ENCODE data around the gene ARHGEF26.

DNA sequence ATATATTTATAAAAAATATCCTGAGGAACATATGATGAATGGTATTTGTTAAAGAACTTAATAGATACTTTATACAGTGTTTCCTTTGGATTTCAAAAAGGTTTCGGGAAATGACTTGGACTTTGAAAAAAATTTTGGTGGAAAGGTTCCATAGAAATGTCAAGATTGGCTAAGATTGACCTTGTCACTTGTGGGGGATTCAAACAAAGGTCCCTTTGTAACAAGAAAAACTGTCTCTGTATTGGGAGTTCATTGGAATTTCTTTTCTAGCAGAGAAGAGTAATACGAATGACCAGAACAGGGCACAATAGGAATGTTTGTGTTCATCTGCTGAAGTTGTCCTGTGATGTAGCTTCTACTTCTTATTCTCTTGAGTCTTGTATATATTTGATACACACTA is 43.2 kb downstream of the ARHGEF26 start:
- TF ChIP-seq GATA2 (IDR thresholded peaks at IDR 0.05; ENCODE audit: low read depth, low read length): no peak
- no peak for TF ChIP-seq GATA3 (IDR thresholded peaks at IDR 0.05; ENCODE audit: low read depth, low read length)

Measured in SH-SY5Y (cell line).